Kidney (tissue), 14 donors: ENCODE data around the gene ABLIM2. TPM values are rescaled to one million over a fixed set of nuclear protein-coding genes. Genes with fewer than 3 reads are reported as not detected.

Experiments used
- DNase-seq, 5 donors: peaks; one replicate each; pipeline ENCODE4 v3.0.0-alpha.2; 2013 to 2020
- FAIRE-seq: peaks from 2 replicates; lab custom pipeline; 2012; peaks lifted over from hg19 to GRCh38; lab: Jason Lieb, UNC
- H3K27ac ChIP-seq, 2 donors: one replicate each; pipeline ENCODE4 v1.7.0; 2013; ENCODE audit warnings: low read depth in 2 of 2, low read length in 2 of 2, inconsistent platforms in 1 of 2
- H3K27me3 ChIP-seq: one replicate; pipeline ENCODE4 v1.7.1; 2013; ENCODE audit warnings: low read length, inconsistent platforms; ENCODE audit not compliant: control insufficient read depth, insufficient read depth
- H3K36me3 ChIP-seq, 3 donors: one replicate each; pipeline versions ENCODE4 v1.7.0 to v1.7.1; 2013; ENCODE audit warnings: low read length in 3 of 3, control low read depth in 1 of 3, inconsistent platforms in 1 of 3; ENCODE audit not compliant: insufficient read depth in 3 of 3, control insufficient read depth in 2 of 3
- H3K4me1 ChIP-seq, 3 donors: one replicate each; pipeline versions ENCODE4 v1.7.0 to v1.7.1; 2013; ENCODE audit warnings: low read length in 3 of 3, inconsistent platforms in 1 of 3, low read depth in 1 of 3; ENCODE audit not compliant: control insufficient read depth in 2 of 3, insufficient read depth in 2 of 3
- H3K4me3 ChIP-seq, 3 donors: one replicate each; pipeline versions ENCODE4 v1.7.0 to v1.8.1; 2013; ENCODE audit warnings: low read length in 3 of 3, control low read depth in 1 of 3, inconsistent platforms in 1 of 3
- H3K9ac ChIP-seq, 3 donors: one replicate each; pipeline versions ENCODE4 v1.7.0 to v1.7.1; 2013; ENCODE audit warnings: low read length in 3 of 3, control low read depth in 1 of 3, inconsistent platforms in 1 of 3
- H3K9me3 ChIP-seq, 3 donors: one replicate each; pipeline versions ENCODE4 v1.7.0 to v1.7.1; 2013; ENCODE audit warnings: low read length in 3 of 3, control low read depth in 1 of 3, inconsistent platforms in 1 of 3; ENCODE audit not compliant: control insufficient read depth in 2 of 3, insufficient read depth in 1 of 3
- intact Hi-C: fragments of 100-400 bp; cut with DNase I; formaldehyde crosslinking; loops from one replicate; pipeline ENCODE4 v1.11.1; 2022
- polyA plus RNA-seq: library from polyadenylated mRNA; stranded (reverse); fragments of 350-450 nt; fragmentation: Illumina TruSeq; extraction: RNeasy Lipid Tissue Mini Kit (QIAGEN cat#74804); gene quantifications from one replicate; pipeline ENCODE4 v1.2.3, GENCODE V29; 2014; ENCODE audit warnings: low read depth, low replicate concordance; ENCODE audit not compliant: insufficient read depth
- total RNA-seq: library from RNA; stranded (reverse); fragmentation: NEBNext Ultra II Directional; extraction: Animal tissue kit (Norgen Biotek cat#: 25700); gene quantifications from one replicate; pipeline ENCODE4 v1.2.1, GENCODE V29; 2021
- TF ChIP-seq, protein P1 (sequence below): IDR thresholded peaks from 3 replicates; pipeline ENCODE4 v1.5.1; 2012; ENCODE audit warnings: mild to moderate bottlenecking, moderate library complexity, borderline replicate concordance; ENCODE audit not compliant: insufficient read depth; ENCODE audit errors: extremely low read depth
- donor health status: control.
- donor health status: control.
- donor health status: control.
- donor health status: control.
- donor health status: control.
- donor health status: DM: yes; HTN: yes; CAD: no.
- donor health status: Normal renal cell carcinoma (clear cell type).

ABLIM2 gene
- total and polyA plus RNA-seq, 2 donors from 2014 or later = 9.5 to 23.3 TPM

GRCh38 chr4:8041868-8042267 lies 116.7 kb downstream of the ABLIM2 start:
- Histone ChIP-seq H3K4me3 (no peak overlapping the region), H3K27ac (no peak overlapping the region), H3K9ac (no peak overlapping the region), H3K9me3 (no peaks in the 10 kb centered on the region), H3K36me3 (no peaks in the 10 kb centered on the region), H3K4me1 (no peaks in the 10 kb centered on the region), H3K27me3 (no peaks in the 10 kb centered on the region)
- intact Hi-C loops = no loop called here
- no peak for FAIRE-seq
- DNase-seq = no peak
- TF ChIP-seq, protein P1, sequence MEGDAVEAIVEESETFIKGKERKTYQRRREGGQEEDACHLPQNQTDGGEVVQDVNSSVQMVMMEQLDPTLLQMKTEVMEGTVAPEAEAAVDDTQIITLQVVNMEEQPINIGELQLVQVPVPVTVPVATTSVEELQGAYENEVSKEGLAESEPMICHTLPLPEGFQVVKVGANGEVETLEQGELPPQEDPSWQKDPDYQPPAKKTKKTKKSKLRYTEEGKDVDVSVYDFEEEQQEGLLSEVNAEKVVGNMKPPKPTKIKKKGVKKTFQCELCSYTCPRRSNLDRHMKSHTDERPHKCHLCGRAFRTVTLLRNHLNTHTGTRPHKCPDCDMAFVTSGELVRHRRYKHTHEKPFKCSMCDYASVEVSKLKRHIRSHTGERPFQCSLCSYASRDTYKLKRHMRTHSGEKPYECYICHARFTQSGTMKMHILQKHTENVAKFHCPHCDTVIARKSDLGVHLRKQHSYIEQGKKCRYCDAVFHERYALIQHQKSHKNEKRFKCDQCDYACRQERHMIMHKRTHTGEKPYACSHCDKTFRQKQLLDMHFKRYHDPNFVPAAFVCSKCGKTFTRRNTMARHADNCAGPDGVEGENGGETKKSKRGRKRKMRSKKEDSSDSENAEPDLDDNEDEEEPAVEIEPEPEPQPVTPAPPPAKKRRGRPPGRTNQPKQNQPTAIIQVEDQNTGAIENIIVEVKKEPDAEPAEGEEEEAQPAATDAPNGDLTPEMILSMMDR = no peak

GRCh38 chr4:8041172-8041571 lies 117.4 kb downstream of the ABLIM2 start:
- no peak overlapping the region for H3K27ac ChIP-seq
- TF ChIP-seq, protein P1 = no peak
- no peaks in the 10 kb centered on the region for H3K4me1 ChIP-seq
- no peaks in the 10 kb centered on the region for H3K36me3 ChIP-seq
- DNase-seq (no peak), FAIRE-seq (no peak)
- H3K27me3 ChIP-seq = no peaks in the 10 kb centered on the region
- intact Hi-C loops = no loop called here
- H3K9ac ChIP-seq = no peak overlapping the region
- no peaks in the 10 kb centered on the region for H3K9me3 ChIP-seq
- no peak overlapping the region for H3K4me3 ChIP-seq

- no peaks in the 10 kb centered on the region for H3K4me1 ChIP-seq
- FAIRE-seq (no peak), DNase-seq (peak in 3 of 5 donors; percentile 27 to 37 (median 35))
- H3K9ac ChIP-seq = no peak overlapping the region
- no peaks in the 10 kb centered on the region for H3K36me3 ChIP-seq
- H3K27ac ChIP-seq = no peak overlapping the region
- H3K9me3 ChIP-seq = no peaks in the 10 kb centered on the region
- TF ChIP-seq, protein P1 = no peak
- no peaks in the 10 kb centered on the region for H3K27me3 ChIP-seq
- intact Hi-C loops = no loop called here
- H3K4me3 ChIP-seq = no peak overlapping the region
These were observed 118.0 kb downstream of the ABLIM2 start for GRCh38 chr4:8040607-8041006.

- no peak overlapping the region for H3K9ac ChIP-seq
- no peak for DNase-seq
- TF ChIP-seq, protein P1 = no peak
- no peaks in the 10 kb centered on the region for H3K4me1 ChIP-seq
- FAIRE-seq = no peak
- no peak overlapping the region for H3K4me3 ChIP-seq
- H3K27me3 ChIP-seq = no peaks in the 10 kb centered on the region
- H3K36me3 ChIP-seq = no peaks in the 10 kb centered on the region
- intact Hi-C loops = no loop called here
- no peak overlapping the region for H3K27ac ChIP-seq
- no peaks in the 10 kb centered on the region for H3K9me3 ChIP-seq
These were observed 118.8 kb downstream of the ABLIM2 start for GRCh38 chr4:8039853-8040252.
